ENCODE results near the gene SPHKAP.
"Not testable (repeated sequence)": the region's sequence is repeated elsewhere in the genome, so short reads cannot be mapped to it uniquely, and the experiment has no call there.

Gene SPHKAP, protein sequence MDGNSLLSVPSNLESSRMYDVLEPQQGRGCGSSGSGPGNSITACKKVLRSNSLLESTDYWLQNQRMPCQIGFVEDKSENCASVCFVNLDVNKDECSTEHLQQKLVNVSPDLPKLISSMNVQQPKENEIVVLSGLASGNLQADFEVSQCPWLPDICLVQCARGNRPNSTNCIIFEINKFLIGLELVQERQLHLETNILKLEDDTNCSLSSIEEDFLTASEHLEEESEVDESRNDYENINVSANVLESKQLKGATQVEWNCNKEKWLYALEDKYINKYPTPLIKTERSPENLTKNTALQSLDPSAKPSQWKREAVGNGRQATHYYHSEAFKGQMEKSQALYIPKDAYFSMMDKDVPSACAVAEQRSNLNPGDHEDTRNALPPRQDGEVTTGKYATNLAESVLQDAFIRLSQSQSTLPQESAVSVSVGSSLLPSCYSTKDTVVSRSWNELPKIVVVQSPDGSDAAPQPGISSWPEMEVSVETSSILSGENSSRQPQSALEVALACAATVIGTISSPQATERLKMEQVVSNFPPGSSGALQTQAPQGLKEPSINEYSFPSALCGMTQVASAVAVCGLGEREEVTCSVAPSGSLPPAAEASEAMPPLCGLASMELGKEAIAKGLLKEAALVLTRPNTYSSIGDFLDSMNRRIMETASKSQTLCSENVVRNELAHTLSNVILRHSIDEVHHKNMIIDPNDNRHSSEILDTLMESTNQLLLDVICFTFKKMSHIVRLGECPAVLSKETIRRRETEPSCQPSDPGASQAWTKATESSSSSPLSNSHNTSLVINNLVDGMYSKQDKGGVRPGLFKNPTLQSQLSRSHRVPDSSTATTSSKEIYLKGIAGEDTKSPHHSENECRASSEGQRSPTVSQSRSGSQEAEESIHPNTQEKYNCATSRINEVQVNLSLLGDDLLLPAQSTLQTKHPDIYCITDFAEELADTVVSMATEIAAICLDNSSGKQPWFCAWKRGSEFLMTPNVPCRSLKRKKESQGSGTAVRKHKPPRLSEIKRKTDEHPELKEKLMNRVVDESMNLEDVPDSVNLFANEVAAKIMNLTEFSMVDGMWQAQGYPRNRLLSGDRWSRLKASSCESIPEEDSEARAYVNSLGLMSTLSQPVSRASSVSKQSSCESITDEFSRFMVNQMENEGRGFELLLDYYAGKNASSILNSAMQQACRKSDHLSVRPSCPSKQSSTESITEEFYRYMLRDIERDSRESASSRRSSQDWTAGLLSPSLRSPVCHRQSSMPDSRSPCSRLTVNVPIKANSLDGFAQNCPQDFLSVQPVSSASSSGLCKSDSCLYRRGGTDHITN (N-terminal part only)

DNA sequence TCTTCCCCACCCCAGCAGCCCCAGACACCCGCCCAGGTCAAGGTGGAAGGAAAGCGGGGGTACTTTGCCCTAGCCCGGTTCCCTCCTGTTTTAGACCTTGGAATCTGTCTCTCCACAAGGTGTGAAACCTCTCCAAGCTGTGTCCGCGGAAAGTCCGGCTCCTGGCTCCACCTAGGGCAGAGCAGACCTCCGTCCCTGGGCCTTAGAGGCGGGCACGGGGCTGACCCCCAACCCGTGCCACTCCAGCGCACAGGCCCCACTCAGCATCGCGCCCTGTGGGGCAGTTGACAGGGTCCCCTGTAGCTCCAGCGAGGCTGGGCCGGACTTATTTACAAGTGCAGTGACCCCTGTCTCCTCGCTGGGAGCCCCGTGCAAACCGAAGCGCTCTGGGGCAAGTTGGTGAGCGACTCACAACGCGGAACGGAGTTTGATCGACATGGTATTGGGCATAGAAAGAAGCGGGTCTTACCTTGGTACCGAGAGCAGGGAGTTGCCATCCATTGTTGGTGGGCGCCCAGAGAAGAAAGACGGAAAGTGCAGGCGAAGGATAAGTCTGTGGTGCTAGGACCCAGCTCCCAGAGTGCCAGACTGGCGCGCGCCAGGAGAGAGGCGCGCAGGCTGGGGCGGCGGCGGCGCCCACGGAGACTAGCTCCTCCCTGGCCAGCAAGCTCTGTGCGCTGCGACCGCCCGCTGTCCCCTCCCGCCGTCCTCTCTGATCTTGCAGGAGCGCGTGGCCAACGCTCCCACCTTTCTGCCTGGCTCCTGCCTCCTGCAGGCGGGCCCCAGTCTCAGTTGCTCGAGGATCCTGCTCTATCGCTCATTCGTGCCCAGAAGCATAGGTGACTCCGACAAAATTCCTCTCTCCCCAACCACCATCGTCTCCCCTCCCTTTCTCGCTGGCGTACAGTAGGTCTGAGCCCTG is at the start of gene SPHKAP:
SPHKAP (minus strand) TSS at position 590 of the 922 bp plus-strand sequence; CDS start at position 501, 89 bp downstream.
- no peak for DNase-seq (ENCODE audit: low read depth in 2 of 2)

DNA sequence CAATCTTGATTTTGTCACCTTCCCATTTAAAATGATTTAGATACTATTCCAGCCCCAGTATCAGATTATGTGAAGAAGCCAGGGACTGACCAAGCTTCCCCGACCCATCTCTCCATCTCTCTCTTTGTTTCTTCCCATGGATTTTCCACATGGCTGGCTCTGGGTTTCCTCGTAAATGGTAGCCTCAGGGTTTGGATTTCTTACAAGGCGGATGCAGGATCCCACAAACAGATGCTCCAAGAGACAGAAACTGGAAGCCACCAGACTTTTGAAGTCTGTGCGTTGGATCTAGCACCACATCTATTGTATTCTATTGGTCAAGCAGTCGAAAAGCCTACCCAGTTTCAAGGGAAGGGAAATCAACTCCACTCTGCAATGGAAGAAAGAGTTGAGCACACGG is 46.0 kb upstream of the SPHKAP start:
- no peak for DNase-seq (ENCODE audit: low read depth in 2 of 2)

DNA sequence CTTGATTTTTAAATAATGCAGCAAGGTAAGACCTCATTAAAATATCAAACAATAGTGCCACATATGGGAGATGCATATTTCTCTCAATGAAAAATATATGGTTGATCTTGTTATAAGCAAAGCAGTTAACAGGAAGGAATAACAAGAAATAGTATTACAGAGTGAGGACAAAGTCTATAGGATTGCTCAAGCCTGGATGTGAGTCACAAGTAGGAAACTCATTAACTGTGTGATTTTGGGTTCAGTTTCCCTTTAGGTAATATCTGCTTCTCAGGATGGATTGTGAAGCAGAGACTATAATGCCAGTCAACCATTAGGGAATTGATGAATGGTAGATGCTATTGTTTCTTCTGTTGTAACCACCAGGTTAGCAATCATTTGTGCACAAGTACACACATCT is 42.9 kb upstream of the SPHKAP start:
- DNase-seq (ENCODE audit: low read depth in 2 of 2) = no peak

DNA sequence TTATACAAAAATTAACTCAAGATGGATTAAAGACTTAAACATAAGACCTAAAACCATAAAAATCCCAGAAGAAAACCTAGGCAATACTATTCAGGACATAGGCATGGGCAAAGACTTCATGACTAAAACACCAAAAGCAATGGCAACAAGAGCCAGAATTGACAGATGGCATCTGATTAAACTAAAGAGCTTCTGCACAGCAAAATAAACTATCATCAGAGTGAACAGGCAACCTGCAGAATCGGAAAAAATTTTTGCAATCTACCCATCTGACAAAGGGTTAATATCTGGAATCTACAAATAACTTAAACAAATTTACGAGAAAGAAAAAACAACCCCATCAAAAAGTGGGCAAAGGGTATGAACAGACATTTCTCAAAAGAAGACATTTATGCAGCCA is 37.1 kb upstream of the SPHKAP start:
- DNase-seq (ENCODE audit: low read depth in 2 of 2) = not testable (repeated sequence)

DNA sequence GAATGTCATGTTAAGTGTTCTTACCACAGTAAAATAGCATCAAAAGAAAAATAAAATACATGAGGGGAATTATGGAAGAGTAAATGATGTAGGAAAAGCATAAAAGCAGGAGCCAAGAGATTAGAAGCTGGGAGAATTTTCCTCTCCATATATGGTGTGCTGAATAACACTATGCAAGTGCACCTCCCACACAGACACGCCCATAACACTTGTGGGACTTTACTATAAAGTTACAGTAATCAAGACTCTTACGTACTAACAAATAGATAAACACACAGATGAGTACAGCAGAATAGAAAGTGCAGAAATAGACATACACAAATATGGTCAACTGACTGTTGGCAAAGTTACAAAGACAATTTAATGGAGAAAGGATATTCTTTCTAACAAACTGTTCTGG is 16.0 kb upstream of the SPHKAP start:
- DNase-seq (ENCODE audit: low read depth in 2 of 2) = no peak

DNA sequence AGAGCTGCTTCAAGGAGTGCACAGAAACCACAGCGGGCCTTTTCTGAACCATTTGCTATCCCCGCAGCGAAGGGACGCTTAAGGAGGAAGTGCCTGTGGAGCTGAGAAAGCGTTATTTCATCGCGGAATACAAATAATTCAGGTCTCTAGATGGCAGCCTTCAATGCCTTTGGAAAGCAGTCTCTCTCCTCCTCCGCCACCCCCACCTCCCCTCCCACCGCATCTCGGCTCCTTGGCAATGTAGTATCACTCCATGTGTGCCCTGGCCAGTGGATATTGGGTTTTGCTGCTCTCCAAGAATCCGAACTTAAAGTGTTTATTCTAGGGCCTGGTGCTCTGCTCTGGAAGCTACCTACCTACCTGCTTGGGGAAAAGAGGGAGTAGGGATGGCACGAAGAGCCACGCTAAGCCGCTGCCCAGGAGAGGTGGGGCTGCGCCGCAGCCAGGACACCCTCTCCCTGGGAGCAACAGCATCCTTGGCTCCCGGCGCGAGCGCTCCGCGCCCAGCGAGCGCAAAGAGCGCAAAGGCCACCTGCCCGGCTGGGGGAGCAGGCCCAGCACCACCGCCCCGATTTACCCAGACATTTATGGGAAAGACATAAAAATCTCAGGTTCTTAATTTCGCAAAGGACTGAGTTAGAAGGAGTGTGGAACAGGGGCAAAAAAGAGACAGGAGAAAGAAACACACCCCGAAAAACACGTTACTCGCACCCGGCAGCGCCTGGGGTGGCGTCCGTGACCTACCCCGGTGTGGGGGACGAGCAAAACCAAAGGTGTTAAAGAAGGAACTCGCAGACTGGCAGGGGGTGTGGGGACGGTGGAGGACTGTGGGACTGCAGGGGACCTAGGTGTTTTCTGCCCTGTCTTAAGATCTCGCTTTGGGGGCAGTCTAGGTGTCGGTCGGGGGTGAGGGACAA is 1.0 kb downstream of the SPHKAP start:
- no peak for DNase-seq (ENCODE audit: low read depth in 2 of 2)

DNA sequence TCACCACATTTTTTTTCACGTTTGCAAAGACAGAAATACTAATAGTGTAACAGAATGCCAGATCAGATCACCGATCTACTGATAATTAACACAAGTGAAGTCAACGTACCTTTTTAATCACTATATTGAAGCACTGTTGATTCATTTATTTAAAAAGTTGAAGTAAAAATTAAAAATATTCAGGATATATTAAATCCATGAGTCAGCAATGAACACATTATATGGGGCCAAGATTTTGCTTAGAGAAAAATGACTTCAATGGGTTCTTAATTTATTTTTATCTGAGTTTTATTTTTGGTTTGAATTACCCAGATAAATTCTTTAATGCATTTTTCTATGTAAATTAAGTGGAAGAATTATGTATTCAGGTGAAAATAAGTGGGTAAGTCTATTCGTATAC is 14.2 kb downstream of the SPHKAP start:
- DNase-seq (ENCODE audit: low read depth in 2 of 2) = no peak

DNA sequence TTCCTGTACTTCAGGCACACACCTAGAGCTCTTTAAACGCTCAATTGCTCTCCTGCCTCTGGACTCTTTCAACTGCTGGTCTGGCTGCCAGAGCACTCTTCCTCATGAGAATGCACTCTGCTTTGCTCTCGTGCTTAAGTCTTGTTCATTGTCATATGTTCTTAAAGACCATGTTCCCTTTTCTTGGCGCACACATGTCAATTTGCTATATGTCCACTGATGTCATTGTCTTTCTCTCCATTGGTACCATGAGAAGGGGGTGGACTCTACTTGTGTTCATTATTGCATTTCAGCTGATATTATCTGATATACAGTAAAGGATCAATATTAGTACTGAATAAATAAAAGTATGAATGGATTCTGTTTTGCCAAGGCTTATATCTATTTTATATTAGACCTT is 16.8 kb downstream of the SPHKAP start:
- no peak for DNase-seq (ENCODE audit: low read depth in 2 of 2)

DNA sequence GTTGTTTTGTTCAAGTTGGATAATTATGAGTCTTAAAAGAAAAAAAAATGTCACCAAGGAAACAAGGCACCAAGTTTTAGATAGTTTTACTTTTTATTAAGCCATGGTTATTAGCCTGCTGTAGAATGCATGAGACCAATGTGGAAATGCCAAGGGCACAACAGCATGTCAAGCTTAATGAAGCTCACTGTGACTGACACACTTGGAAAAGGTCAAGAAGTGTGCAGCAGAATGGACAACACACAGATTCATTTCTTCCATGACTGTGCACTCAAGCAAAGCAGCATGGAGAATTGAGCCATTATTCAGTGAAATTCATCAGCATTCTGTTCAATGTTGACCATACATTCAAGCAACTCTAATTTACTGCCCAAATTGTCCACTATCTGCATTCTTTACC is 23.6 kb downstream of the SPHKAP start:
- DNase-seq (ENCODE audit: low read depth in 2 of 2) = no peak

DNA sequence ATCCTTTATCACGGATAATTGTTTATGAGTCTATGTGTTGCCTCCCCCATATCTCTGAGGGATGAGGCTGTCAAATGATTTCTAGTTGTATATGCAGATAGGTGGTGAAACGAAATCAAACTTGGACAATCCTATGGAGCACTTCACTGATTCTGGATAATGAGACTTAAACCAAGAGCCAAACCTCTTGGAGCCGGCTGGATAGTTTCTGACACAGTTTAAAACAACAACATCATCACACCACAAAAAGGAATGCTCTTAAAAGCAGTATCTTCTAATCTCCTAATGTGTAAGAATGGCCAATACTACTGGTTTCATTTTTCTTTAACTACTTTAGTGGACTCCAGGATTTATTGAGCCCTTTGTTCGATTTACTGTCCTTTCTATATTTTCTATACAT is 36.5 kb downstream of the SPHKAP start:
- DNase-seq (ENCODE audit: low read depth in 2 of 2) = no peak

DNA sequence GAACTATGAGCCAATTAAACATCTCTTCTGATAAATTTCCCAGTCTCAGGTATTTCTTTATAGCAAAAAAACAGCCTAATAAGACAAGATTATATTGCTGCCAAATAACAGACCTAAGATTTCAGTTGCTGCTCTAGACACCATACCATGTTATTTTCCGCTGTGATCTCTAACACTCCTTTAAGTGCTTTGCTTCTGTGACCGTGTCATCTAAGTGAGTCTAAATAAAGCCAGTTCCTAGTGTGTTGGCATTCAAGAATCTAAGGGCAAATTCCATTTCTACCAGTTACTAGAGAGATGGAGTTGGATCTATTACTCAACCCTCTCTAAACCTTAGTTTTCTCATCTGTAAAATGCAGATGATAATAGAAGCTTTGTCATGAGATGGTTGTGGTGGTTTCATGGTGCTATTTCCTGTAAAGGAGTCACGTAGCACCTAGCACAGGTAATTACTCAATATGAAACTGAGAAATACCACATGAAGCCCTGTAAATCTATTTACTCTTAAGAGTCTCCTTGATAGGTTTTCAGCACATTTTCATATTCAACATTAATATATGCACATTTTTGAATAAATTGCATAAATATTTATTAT is 40.5 kb downstream of the SPHKAP start:
- DNase-seq (ENCODE audit: low read depth in 2 of 2) = no peak

DNA sequence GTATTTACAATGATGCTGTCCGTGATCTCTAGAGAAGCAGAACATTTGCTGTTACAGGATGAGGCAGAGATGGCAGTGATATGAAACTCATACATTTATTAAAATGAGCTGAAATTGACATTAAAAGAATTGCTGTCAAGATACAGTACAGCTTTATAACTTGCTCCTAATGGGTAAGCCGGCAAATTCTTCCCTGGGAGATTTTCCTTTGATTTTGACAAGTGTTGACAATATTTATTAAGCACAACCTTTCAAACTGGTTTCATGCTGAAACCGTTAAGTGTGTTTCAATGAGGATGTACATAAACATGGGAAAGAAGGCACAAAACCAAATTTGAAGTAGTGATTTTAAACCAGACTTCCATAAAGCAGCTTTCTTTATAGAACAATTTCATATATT is 45.5 kb downstream of the SPHKAP start:
- no peak for DNase-seq (ENCODE audit: low read depth in 2 of 2)

DNA sequence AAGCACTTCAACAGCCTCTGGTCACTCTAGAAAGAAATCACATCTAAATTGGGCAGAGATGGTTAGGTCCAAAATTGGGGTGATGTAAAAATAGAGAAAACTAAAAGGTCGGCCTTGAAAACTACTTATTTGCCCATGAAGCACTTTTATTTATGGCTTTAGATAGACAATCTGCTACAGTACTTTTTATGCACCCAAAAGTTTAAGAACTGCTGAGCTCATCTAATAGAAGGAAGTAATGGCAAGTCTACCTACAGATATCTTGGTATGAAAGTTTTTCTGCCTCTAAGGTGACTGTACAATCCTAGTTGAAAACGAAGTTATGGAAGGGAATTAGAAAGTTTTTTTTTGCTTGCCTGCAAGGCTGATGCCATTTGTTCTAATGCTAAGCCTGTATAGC is 46.2 kb downstream of the SPHKAP start:
- DNase-seq (ENCODE audit: low read depth in 2 of 2) = no peak

DNA sequence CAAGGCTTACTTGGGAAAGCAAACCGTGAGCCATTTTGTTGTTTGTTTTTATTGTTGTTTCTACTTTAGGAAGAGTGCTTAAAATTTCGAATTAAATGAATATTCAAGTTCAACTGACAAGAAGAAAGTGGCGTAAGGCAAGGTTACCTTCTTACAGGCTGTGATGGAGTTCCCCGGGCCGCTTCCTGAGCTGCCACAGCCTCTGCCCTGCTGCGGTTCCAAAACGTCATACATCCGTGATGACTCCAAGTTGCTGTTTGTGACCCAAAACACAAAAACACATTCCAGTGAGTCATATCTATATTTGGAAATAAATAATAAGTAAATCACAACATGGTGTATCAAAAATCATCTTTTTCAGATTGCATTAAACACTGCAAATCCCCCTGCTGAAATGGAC is 49.7 kb downstream of the SPHKAP start:
- DNase-seq (ENCODE audit: low read depth in 2 of 2) = no peak

DNA sequence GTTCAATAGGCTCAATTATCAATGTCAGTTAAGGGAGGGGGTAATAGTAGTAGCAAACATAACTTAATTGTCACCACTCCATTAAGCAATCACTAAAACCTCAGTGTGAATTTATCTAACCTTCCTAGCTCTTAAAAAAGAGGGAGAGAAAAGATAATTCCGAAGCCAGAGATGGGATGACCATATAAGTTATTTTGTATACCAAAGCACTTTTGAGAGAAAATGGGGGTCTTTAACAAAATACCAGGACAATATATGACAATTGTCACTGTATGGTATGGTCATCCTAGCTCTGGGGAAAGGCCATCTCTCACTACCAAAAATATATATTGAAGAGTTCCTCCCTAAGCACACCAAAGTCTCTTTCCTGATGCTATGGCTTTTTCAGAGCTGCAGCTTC is 55.1 kb downstream of the SPHKAP start:
- no peak for DNase-seq (ENCODE audit: low read depth in 2 of 2)

DNA sequence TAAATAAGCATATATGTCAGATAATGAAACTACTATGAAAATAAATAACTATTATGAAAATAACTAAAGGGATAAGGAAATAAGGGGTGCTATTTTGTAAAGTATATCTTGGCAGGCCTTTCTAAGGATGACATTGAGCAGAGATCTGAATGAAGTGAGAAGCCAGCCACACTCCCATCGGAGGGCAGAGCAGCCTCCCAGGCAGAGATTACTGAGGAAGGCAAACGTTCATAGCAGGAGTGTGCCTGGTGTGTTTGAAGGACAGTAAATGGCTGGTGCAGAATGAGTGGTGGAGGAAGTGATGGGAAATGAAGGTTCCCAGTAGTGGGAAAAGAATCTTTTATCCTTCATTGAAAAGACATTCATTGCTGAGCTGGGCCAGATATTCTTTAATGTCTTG is 62.5 kb downstream of the SPHKAP start:
- DNase-seq (ENCODE audit: low read depth in 2 of 2) = no peak

DNA sequence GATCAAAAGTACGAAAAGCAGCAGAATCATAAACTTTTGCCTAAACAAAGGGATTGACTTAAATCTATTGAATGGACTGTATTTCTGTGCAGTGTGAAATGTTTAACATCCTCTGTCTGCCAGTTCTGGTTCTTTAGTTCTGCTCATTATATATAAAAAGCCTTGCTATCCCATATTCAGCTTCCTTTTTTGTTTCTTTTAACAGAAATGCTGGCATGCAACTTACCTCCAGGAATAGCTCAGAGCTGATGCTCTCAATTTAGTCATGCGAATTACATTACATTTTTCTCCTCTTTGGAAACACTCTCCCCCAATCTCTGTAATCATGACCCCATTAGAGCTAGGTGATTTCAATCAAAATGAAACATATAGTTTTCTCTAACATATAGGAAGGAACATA is 73.6 kb downstream of the SPHKAP start:
- DNase-seq (ENCODE audit: low read depth in 2 of 2) = no peak

DNA sequence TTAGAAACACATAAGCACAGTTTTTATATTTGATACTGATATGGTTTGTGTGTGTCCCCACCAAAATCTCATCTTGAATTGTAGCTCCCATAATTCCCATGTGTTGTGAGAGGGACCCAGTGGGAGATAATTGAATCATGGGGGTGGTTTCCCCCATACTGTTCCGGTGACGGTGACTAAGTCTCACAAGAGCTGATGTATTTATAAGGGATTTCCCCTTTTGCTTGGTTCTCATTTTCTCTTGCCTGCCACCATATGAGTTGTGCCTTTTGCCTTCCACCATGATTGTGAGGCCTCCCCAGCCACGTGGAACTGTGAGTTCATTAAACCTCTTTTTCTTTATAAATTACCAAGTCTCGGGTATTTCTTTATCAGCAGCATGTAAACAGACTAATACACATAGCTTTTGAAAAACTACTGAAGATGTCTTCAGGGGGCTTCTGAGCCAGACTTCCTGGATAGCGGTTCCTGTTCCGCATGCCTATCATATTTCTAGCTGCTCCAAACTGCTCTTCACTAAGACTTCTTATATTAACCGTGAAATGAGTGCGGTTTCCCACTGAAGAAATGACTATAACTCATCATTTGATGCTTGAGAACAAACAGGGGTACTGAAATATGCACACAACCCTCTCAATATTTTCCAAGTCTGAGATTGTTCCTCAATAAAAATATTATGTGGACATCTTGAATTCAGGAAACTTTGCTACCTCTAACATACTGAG is 75.8 kb downstream of the SPHKAP start:
- no peak for DNase-seq (ENCODE audit: low read depth in 2 of 2)

DNA sequence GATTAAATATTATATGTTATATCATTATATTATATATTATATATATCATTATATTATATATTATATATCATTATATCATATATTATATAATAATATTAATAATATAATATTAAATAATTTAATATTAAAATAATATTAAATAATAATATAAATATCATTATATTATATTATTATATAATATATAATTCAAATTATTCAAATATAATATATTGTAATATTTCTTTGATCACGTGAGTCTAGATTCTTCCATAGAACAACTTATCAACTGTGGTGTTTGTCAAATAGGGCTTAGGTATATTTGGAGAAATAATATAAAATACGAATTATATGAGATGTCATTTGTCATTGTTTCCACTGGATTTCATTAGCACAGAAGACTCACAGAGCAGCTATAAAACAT is 77.3 kb downstream of the SPHKAP start:
- DNase-seq (ENCODE audit: low read depth in 2 of 2) = no peak

Measured in fibroblast of skin of left quadriceps (primary cell).